HG03354 (cell line): ENCODE measurements around the gene TNIP2.
"Not testable (repeated sequence)": the region's sequence is repeated elsewhere in the genome, so short reads cannot be mapped to it uniquely, and the experiment has no call there.

ENCODE experiments used
- ATAC-seq: cut with Tn5 transposase; IDR thresholded peaks from one replicate; pipeline ENCODE4 v1.9.1; 2021; ENCODE audit warnings: mild to moderate bottlenecking; ENCODE audit not compliant: unreplicated experiment, poor library complexity, severe bottlenecking

The TNIP2 gene

GRCh38 chr4:2780643-2781042 is 24.5 kb upstream of the TNIP2 start:
- ATAC-seq, result not testable (repeated sequence)

GRCh38 chr4:2771264-2771663 is 15.1 kb upstream of the TNIP2 start:
- no peak for ATAC-seq

GRCh38 chr4:2768921-2769336 is 12.8 kb upstream of the TNIP2 start:
- ATAC-seq, result no peak

GRCh38 chr4:2768124-2768523 is 12.0 kb upstream of the TNIP2 start:
- no peak for ATAC-seq

- ATAC-seq, result no peak
These were observed 11.6 kb upstream of the TNIP2 start for GRCh38 chr4:2767705-2768074.

GRCh38 chr4:2767046-2767704 is 11.0 kb upstream of the TNIP2 start:
- ATAC-seq, result no peak

- no peak for ATAC-seq
These were observed 9.8 kb upstream of the TNIP2 start for GRCh38 chr4:2765832-2766526.

- ATAC-seq, result no peak
These were observed 7.4 kb upstream of the TNIP2 start for GRCh38 chr4:2763511-2763967.

- ATAC-seq, result not testable (repeated sequence)
These were observed 6.6 kb upstream of the TNIP2 start for GRCh38 chr4:2762486-2763370.

- ATAC-seq, result no peak
These were observed 5.9 kb upstream of the TNIP2 start for GRCh38 chr4:2762048-2762447.

- no peak for ATAC-seq
These were observed 5.1 kb upstream of the TNIP2 start for GRCh38 chr4:2761035-2761923.

- ATAC-seq, result no peak
These were observed 1.3 kb upstream of the TNIP2 start for GRCh38 chr4:2757426-2757825.

GRCh38 chr4:2756691-2757350 is 685 bp upstream of the TNIP2 start:
- no peak for ATAC-seq

- ATAC-seq, result no peak
These were observed 1.0 kb downstream of the TNIP2 start for GRCh38 chr4:2754848-2755819.

- no peak for ATAC-seq
These were observed 2.7 kb downstream of the TNIP2 start for GRCh38 chr4:2753436-2753835.

GRCh38 chr4:2750719-2751605 is 5.2 kb downstream of the TNIP2 start:
- no peak for ATAC-seq
